Endothelial cell of umbilical vein (primary cell): ENCODE results near the gene SGF29. TPM values are rescaled to one million over a fixed set of nuclear protein-coding genes. Genes with fewer than 3 reads are reported as not detected.

ENCODE experiments used
- polyA plus RNA-seq, 4 experiments: library from polyadenylated mRNA; depleted of rRNA in 3 of 4; stranded (reverse) in 3 of 4; unstranded in 1 of 4; fragments of >200 nt; gene quantifications; 2 replicates each; pipeline versions ENCODE4 v1.2.1 to v1.2.3, GENCODE V29; 2011 to 2012; ENCODE audit warnings: missing spikeins in 1 of 4
- total RNA-seq: library from RNA; stranded (reverse); gene quantifications from 2 replicates; pipeline ENCODE4 v1.2.3, GENCODE V29; 2021

Gene SGF29
- total and polyA plus RNA-seq, 2 donors (not counting 3 experiments of a cell fraction or from before 2014, with no cell fraction given), result 3.4 to 12.0 TPM

Other genes starting within 250 kb of the SGF29 start
- 1.1 and 5.0 TPM in 2 replicates for gene NPIPB6, start 190.4 kb upstream of the SGF29 start, total RNA-seq
- gene NPIPB6, start 190.4 kb upstream of the SGF29 start, polyA plus RNA-seq, result not detected in 2 replicates
- 14.7 and 52.1 TPM in 2 replicates for gene EIF3CL, start 150.1 kb upstream of the SGF29 start, total RNA-seq
- 137 and 188 TPM in 2 replicates for gene EIF3CL, start 150.1 kb upstream of the SGF29 start, polyA plus RNA-seq
- gene NPIPB7, start 81.6 kb upstream of the SGF29 start, total RNA-seq, result not detected in 2 replicates
- 0.06 and 0.08 TPM in 2 replicates for gene NPIPB7, start 81.6 kb upstream of the SGF29 start, polyA plus RNA-seq
- gene CLN3, start 61.8 kb upstream of the SGF29 start, total RNA-seq, result 33.1 and 40.2 TPM in 2 replicates
- 75.7 and 76.1 TPM in 2 replicates for gene CLN3, start 61.8 kb upstream of the SGF29 start, polyA plus RNA-seq
- gene APOBR, start 59.3 kb upstream of the SGF29 start, total RNA-seq, result not detected in 2 replicates
- not detected in 2 replicates for gene APOBR, start 59.3 kb upstream of the SGF29 start, polyA plus RNA-seq
- gene IL27, start 47.1 kb upstream of the SGF29 start, total RNA-seq, result not detected in 2 replicates
- not detected in 2 replicates for gene IL27, start 47.1 kb upstream of the SGF29 start, polyA plus RNA-seq
- gene NUPR1, start 14.9 kb upstream of the SGF29 start, total RNA-seq, result 1.8 and 4.9 TPM in 2 replicates
- gene NUPR1, start 14.9 kb upstream of the SGF29 start, polyA plus RNA-seq, result 1.2 and 1.8 TPM in 2 replicates
- gene SULT1A2, start 43.1 kb downstream of the SGF29 start, total RNA-seq, result not detected in 2 replicates
- gene SULT1A2, start 43.1 kb downstream of the SGF29 start, polyA plus RNA-seq, result 0.06 TPM in 1 of 2 replicates, not detected in the other
- 0.62 and 0.77 TPM in 2 replicates for gene SULT1A1, start 56.1 kb downstream of the SGF29 start, total RNA-seq
- 0.65 and 0.90 TPM in 2 replicates for gene SULT1A1, start 56.1 kb downstream of the SGF29 start, polyA plus RNA-seq
- gene NPIPB8, start 84.1 kb downstream of the SGF29 start, total RNA-seq, result 0.90 TPM in 1 of 2 replicates, not detected in the other
- 0.11 TPM in 1 of 2 replicates, not detected in the other for gene NPIPB8, start 84.1 kb downstream of the SGF29 start, polyA plus RNA-seq
- gene EIF3C, start 157.5 kb downstream of the SGF29 start, total RNA-seq, result 669 and 744 TPM in 2 replicates
- gene EIF3C, start 157.5 kb downstream of the SGF29 start, polyA plus RNA-seq, result 417 and 524 TPM in 2 replicates
- 1.7 TPM in 1 of 2 replicates, not detected in the other for gene NPIPB9, start 197.9 kb downstream of the SGF29 start, total RNA-seq
- gene NPIPB9, start 197.9 kb downstream of the SGF29 start, polyA plus RNA-seq, result 0.29 and 0.36 TPM in 2 replicates